ENCODE data around the gene OSER1.

- TF ChIP-seq GATA3 (IDR thresholded peaks at IDR 0.05; ENCODE audit: low read depth, low read length) (no peak), GATA2 (IDR thresholded peaks at IDR 0.05; ENCODE audit: low read depth, low read length) (no peak)
These were observed 53.5 kb downstream of the OSER1 start for GRCh38 chr20:44157061-44157460.

All from SH-SY5Y (cell line).